HUDEP-2 (cell line): Measurements from ENCODE around the gene CATSPERE.
A peak's percentile ranks its signal among the peaks of the same experiment; 100 is the strongest.

Experiments
- DNase-seq, 76 experiments: peaks; one replicate each; lab custom pipeline; 2025; ENCODE audit not compliant: unreplicated experiment in 76 of 76; lab: John Stamatoyannopoulos, UW

The CATSPERE gene

DNA sequence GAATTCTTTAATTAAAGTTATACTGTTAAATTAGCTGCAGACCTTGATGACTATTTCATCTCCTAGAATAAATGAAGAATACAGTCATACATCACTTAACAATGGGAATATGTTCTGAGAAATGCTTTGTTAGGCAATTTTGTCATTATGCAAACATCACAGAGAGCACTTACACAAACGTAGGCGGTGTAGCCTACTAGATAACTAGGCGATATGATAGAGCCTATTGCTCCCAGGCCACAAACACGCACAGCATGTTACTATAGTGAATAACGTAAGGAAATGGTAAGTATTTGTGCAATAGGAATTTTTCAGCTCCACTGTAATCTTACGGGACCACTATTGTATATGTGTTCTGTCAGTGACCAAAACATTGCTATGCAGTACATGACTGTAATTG, 154.2 kb downstream of the CATSPERE start:
- no peak for DNase-seq

DNA sequence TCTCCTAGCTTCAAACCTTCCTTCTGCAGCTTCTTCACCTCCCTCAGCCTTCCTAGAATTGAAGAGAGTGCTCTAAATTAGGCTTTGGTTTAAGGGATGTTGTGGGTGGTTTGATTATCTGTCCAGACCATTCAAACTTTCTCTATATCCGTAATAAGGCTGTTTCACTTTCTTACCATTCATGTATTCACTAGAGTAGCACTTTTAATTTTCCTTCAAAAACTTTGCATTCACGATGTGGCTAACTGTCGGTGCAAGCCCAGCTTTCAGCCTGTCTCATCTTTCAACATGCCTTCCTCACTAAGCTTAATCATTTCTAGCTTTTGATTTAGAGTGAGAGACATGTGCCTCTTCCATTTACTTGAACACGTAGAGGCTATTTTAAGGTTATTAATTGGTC, 165.6 kb downstream of the CATSPERE start:
- no peak for DNase-seq

DNA sequence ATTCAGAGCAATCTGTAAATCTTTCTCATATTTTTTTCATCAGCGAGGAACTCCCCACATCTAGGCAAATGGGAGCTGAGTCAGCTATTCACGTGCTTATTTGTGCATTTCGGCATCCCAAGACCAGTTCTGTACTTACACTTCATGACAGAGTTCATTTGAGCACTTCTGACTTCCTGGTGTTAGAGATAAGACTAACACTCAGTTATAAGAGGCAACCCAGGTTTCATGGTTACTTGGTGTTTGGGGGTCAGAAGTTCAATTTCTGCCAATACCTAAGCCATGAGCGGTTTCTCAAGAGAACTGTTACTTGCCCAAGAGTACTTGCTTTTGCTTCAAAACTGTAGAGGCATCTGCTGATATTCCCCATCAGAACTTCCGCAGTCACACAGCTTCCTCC, 167.7 kb downstream of the CATSPERE start:
- DNase-seq, result no peak

DNA sequence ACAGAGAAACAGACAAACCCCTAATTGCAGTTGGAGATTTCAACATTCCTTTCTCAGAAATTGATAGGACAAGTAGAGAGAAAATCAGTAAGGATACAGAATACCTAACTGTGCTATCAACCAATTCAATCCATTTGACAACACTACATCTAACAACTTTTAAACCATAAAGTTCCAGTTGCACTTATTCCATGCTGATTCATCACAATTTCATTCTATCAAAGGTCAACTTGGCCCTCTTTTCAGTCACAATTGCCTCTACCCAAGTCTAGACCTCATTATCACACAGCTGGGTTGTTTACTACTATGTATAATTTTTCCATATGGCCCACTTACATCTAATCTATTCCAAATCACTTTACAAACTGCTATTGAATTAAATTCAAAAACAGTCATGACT, 172.1 kb downstream of the CATSPERE start:
- no peak for DNase-seq

DNA sequence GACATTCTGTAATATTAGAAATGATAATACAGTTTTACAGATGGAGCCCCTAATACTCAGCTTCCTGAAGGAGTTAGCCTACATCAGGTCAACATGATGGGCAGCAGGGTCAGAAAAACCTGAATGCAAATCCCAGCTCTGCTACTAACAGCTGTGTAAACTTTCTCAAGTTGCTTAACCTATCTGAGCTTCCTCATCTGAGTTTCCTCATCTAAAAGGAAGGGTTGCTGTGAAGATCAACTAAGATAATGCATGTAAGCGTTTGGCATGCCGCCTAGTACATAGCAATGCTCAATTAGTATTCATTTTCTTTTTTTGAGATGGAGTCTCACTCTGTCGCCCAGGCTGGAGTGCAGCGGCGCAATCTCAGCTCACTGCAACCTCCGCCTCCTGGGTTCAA, 173.5 kb downstream of the CATSPERE start:
- DNase-seq, result no peak

DNA sequence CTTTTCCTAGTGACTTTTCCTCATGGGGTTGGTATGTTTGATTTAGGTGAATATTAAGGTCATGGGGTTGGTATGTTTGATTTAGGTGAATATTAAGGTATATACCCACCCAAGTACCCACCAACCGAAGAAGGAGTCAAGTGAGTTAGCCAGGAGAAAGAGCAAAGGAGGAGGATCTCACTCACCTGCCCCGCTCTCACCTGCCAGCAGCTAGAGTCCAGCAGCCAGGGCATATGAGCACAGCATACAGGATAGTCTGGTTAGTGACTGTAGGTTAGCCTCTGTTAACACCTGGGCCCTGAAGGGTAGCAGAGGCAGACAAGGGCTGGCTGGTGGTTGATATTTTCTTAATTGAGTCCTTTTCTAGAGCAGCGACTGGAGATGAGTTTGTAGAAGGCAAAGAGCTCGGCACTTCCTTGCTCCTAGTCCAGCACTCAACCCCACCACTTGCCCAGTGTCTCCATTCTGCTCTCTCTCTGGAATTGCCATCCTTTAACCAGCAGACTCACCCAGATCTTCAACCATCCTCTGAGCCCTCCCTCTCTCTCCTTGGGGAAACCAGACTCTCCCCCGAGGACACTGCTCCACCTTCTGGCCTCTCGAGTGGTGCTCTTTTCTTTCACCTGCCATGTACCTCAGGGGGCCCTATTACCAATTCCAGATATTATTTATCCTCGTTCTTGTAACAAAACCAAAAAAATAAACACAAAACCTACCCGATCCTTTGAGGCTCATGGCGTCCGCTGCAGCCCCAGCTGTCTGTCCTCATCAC, 175.6 kb downstream of the CATSPERE start:
- DNase-seq, result no peak

DNA sequence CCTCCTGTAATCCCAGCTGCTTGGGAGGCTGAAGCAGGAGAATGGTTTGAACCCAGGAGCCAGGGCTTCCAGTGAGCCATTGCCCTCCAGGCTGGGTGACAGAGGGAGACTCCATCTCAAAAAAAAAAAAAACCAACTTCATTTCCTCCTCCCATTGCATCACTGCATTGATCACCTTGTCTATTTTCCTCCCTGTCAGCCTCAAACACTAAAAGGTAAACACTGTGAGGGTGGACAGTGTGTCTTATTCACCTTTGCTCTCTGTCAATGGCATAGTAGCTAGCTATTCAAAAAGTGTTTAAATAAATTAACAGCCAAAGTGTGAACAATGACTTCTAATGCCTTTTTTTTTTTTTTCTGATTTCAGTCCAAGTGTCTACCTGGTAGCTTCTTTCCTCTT, 178.5 kb downstream of the CATSPERE start:
- DNase-seq, result no peak

DNA sequence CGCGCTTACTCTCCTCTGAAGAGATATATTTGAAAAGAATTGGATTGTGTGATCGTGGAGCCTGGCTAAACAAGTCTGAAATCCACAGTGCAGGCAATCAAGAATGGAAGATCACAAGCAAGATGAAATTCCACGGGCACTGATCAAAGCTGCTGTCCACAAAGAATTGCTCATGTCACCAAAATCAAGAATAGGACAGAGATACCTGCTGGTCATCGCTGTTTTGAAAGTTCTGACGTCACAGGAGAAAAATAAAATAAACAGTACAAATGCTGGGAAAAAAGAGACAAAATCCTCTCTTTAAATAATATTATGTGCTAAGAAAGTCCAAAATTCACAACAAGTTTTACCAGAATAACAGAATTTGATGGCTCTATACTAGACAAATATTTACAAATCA, 179.8 kb downstream of the CATSPERE start:
- no peak for DNase-seq

DNA sequence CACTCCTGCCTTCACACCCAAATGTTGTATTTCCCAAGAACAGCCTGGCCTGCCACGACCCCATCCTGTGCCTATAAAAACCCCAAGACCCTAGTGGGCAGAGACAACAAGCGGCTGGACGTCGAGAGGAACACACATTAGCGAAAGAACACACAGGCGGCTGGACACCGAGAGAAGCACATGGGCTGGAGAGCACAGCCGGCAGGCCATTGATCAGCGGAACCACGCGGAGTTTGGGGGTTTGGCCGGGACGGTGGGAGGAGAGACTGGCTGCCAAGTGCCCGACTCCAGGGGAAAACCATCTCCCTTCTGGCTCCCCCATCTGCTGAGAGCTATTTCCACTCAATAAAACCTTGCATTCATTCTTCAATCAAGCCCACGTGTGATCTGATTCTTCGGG, 181.5 kb downstream of the CATSPERE start:
- DNase-seq, result no peak

DNA sequence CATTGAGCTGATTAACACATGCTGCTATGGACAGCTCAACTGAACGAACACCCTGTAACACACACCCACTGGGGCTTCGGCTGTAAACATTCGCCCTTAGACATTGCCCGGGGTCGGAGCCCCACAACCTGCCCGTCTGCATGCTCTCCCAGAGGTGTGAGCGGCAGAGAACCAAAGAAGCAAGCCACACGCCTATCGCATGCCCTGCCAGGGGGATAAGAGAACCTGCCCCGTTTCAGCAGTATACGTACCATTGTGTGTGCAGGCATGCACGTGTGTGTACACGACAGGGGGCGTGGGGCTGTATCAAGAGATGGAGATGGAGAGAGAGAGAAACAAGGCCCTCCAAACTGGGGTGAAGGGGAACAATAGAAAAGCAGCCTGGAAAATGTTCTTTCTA, 181.9 kb downstream of the CATSPERE start:
- DNase-seq, result no peak

DNA sequence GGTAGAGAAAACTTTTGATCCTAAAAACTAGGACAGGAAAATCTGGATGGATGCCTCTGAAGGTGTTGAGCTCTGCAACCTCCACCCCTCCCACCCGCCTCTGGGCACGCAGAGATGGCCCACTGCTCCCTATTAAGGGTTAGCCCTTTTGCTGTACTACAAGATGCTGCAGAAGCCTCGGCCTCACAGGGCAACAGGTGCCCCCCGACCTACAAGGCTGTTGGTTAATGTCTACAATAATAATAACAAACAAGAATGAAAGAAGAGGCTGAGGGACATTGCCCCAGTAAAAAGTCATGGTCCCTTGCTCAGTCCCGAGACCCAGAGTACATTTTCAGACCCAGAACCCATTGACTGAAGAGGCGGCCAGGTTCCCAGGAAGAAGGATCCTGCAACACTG, 184.3 kb downstream of the CATSPERE start:
- DNase-seq, result no peak

DNA sequence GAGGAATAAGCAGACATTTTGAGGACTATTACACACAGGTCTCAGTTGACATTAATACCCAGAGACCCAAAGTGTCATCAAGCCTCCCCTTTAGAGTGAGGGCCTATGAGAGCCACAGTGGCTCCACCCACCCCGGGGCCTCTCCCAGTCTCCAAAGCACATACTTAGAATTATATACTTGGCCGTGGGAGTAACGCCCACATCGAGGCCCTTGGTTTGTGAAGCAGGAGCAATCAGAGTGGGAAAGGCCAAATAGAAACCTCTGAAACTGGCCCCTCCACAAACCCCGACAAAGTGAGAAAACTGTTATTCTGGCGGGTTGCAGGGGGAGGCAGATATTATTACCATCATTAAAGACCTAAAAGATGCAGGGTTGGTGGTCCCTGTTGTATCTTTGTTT, 184.8 kb downstream of the CATSPERE start:
- DNase-seq, result no peak

DNA sequence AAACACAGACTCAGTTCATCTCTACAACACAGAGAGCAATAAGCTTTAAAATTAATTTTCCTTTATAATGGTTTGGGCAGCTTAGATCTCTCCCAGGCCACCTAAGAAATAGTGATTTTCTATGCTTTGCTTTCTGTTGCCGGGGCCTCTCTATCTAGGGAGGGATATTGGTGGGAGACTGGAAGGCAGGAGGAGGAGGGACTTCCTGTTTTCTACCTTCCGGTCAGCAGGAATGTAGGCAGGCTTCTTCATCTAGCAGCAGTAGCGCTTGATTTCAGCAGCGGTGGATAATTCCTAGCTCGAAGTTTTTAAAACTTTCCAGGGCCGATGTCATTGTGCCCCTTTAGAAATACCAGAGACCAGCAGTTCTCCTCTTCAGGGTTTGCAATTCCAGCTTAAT, 186.7 kb downstream of the CATSPERE start:
- DNase-seq, result no peak

DNA sequence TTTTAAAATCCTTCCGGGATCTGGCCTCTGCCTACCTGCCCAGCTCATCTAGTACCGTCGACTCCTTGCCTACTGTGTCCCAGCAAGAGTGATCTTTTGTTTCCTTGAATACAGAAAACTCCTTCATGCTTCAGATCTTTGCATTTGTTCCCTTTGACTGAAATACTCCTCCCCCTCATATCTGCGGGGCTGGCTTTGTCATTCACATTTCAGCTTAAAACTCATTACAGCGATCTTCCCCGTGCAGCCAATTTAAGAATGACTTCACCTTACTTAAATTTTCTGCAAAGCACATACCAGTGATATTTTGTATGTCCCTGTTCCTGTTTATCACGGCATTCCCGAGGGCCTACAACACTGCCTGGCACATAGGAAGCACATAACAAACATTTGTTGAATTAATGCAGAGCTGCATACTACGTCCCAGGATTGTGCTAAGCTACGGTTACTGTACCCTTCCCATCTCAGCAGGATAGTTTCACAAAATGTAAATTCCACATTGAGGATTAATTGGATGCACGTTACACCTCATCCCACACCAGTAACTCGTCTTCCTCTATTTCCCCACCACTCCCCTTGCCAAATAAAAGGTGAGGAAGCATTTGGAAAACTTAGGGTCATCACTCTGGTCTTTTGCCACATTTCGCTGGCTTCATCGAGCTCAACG, 191.0 kb downstream of the CATSPERE start:
- no peak for DNase-seq

DNA sequence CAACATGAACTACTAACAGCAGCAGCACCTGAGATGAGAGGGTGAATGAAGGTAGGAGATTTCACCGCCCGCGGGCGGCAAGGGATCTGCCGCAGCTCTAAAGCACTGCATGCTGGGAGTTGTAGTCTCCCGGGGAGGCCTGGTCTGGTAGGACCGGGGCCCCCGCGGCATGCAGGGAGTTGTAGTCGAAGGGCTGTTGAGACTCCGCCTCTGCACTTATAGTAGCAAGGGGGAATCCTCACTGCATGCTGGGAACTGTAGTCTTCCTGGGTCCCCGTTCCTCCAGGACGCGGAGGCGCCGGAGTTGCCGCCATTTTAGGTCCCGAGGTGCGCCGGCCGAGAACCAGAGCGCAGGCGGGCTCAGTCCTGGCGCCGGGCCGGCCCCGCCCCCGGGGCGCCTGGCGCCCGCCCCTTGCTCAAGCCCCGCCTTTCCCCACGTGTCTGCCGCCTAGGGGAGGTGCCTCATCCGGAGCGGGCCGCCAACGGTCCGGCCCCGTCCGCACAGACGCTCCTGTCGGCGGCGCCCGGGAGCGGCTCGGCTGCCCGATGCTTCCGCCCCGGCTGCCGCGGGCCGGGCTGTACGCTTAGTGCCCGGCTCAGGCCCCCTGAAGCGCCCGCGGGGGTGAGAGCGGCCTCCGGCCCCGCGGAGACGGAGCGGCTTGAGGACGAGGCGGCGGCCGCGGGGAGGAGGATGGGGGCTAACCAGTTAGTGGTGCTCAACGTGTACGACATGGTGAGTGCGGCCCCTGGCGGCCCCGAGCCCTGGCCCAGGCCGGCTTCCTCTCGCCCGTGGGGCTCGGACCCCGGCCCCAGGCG, 191.8 kb downstream of the CATSPERE start, which contains the start of gene DESI2:
Gene DESI2 (plus strand): TSS at position 504 of the 816 bp plus-strand sequence. CDS start 188 bp downstream, at position 692.
- peak in 75 of 76 experiments; percentile 79 to 98 (median 94) for DNase-seq

DNA sequence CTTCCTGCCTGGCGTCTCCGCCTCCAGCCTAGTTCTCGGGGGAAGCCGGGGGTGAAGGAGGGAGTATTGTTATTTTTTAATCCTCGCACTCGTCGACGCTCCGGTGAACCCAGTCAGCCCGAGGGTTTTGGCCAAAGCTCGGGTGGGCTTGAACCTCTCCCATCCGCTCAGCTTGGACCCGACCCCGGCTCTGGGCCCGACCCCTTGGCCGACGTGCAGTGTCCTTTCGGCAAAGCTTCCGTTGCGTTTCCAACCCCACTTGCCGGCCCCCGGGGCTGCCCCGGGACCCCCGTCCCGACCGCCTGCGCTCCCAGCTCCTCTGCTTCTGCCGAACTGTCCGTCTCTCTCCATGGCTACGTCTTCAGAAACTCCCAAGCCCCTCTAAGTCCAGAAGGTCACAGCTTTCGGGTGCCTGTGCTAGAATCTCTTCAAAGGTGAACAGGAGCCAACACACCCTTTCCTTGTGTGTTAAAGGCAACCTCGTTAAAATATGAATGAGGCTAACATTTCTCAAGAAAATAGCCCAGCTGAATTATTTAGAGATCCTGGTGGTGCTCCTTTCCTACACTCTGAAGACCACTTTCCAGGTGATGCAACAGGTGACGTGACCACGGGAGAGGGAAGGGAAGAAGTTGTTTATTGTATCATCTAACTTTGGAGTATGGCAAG, 192.5 kb downstream of the CATSPERE start:
- peak in 4 of 76 experiments; percentile 5 to 22 (median 18) for DNase-seq

DNA sequence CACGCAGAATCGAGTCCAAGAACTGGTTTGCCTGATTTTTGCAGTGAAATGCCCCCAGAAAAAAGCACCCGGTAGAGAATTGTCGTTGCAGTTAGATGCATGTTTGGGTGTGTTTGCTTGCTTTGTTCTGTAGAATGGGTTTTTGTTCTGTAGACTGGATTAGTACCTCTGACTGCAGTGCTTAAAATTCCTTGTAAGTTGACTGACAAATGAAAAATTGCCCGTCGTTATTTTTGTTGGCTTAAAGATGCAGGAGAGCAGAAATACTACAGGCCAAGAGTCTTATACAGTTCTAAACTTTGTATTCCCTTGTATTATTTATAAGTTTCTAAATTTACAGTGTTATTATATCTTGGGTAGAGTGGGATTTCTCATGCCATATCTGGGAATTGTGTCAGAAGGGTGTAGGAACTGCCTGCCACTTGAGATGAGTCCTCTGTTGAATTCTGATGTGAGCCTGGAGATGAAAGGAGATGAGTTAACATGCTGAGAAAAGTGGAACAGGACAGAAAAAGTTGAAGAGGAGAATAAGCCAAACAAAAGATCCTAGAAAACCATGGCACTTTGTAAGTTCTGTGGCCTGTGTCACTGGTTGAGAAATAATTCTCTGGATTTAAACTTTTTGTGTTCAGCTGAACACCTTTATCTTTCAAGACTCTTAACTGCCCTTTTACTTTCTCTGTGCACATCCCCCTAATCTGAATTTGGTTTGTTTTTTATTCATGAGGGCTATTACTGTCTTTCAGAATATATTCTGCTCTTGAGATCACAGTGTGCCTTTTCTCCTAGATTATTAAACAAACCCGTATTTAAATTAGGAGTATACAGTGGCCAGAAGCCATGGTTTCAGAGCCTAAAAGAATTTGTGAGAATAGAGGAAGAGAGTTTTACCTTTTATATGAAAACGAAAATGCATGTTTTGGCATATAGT, 193.3 kb downstream of the CATSPERE start:
- DNase-seq, result peak in 3 of 76 experiments; percentile 7 to 9 (median 8)

DNA sequence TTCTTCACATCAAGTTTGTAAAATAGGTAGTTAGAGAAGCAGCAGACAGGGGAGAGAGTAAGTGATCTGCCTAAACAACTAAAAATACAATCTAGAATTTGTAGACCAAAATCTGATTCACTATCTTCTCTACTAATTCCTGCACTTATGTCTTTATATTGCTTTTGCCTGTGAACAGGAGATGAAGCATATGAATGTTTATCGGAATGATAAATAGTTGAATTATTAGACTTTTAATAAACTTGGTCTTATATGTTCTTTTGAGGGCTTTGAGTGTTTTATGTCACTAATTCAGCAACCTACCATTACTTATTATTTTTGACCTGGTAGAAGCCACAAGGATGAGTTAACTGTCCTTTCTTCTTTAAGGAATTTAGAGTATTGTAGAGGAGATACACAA, 194.1 kb downstream of the CATSPERE start:
- DNase-seq, result no peak

DNA sequence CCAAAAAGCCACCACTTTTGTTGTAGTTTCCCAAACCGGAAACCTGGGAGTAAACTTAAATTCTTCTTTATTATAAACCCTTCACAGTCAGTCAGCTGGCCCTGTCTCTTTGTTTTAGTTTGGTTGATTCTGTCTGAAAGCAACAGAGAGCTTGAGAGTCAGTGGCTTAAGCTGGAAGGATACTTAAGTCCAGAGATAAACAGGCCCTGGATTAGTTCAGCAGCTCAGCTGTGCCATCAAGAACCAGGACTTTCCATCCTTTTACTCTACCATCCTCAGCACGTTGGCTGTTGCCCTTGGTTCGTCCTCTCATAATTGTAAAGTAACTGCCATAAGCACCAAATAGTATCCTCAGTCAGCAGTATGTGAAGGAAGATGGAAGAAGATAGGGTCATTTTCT, 196.3 kb downstream of the CATSPERE start:
- DNase-seq, result no peak

DNA sequence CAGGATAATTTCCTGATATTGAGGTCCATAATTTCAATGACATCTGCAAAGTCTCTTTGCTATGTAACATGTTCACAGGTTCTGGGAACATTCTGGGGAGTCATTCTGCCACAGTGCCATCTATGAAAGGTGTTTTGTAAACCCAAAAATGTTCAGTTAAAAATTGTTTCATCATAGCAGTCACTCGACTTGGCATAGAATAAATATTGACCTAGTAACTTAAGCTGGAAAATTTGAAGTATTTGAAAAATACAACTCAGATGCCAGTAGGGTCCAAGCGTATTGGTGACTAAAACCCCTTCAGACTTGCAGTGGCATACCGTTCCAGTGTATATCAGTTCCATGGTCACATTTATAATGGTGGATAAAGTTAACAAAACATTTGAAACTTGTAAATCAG, 198.6 kb downstream of the CATSPERE start:
- no peak for DNase-seq
